Hematopoietic multipotent progenitor cell treated with erythropoietin and hydrocortisone succinate and interleukin-3 and kit ligand, for 17 days (in vitro differentiated cells): ENCODE measurements around the gene TUBGCP4.

Source experiments
- DNase-seq: peaks from one replicate; pipeline ENCODE4 v3.0.0-alpha.2; 2015; ENCODE audit warnings: low spot score

The TUBGCP4 gene

GRCh38 chr15:43403616-43404015 is 32.7 kb downstream of the TUBGCP4 start:
- no peak for DNase-seq

GRCh38 chr15:43404130-43404529 is 33.2 kb downstream of the TUBGCP4 start:
- DNase-seq, result no peak

GRCh38 chr15:43406189-43406588 is 35.3 kb downstream of the TUBGCP4 start:
- DNase-seq, result no peak

GRCh38 chr15:43406808-43407207 is 35.9 kb downstream of the TUBGCP4 start:
- no peak for DNase-seq

GRCh38 chr15:43408789-43409188 is 37.9 kb downstream of the TUBGCP4 start:
- DNase-seq, result peak; percentile 41

- DNase-seq, result peak; percentile 56
Observed at GRCh38 chr15:43410572-43411214, 39.8 kb downstream of the TUBGCP4 start.

GRCh38 chr15:43412096-43412495 is 41.2 kb downstream of the TUBGCP4 start:
- no peak for DNase-seq

GRCh38 chr15:43414196-43414595 is 43.3 kb downstream of the TUBGCP4 start:
- no peak for DNase-seq

- DNase-seq, result no peak
Observed at GRCh38 chr15:43420435-43420834, 49.5 kb downstream of the TUBGCP4 start.

- DNase-seq, result no peak
Observed at GRCh38 chr15:43420876-43421275, 50.0 kb downstream of the TUBGCP4 start.

GRCh38 chr15:43423793-43424192 is 52.9 kb downstream of the TUBGCP4 start:
- no peak for DNase-seq

- DNase-seq, result no peak
Observed at GRCh38 chr15:43429687-43430086, 58.8 kb downstream of the TUBGCP4 start.

GRCh38 chr15:43433165-43433564 is 62.3 kb downstream of the TUBGCP4 start:
- DNase-seq, result no peak

- no peak for DNase-seq
Observed at GRCh38 chr15:43433661-43434303, 62.9 kb downstream of the TUBGCP4 start.

GRCh38 chr15:43434446-43434845 is 63.5 kb downstream of the TUBGCP4 start:
- no peak for DNase-seq

GRCh38 chr15:43436395-43436794 is 65.5 kb downstream of the TUBGCP4 start:
- no peak for DNase-seq

- no peak for DNase-seq
Observed at GRCh38 chr15:43439268-43439667, 68.4 kb downstream of the TUBGCP4 start.

GRCh38 chr15:43440721-43441281 is 69.9 kb downstream of the TUBGCP4 start:
- peak; percentile 90 for DNase-seq

- no peak for DNase-seq
Observed at GRCh38 chr15:43441316-43441715, 70.4 kb downstream of the TUBGCP4 start.

- DNase-seq, result no peak
Observed at GRCh38 chr15:43446344-43446743, 75.4 kb downstream of the TUBGCP4 start.

- no peak for DNase-seq
Observed at GRCh38 chr15:43449981-43450380, 79.1 kb downstream of the TUBGCP4 start.
